RKO (cell line): Measurements from ENCODE around the gene CROCC2.
A peak's percentile ranks its signal among the peaks of the same experiment; 100 is the strongest.

Experiments
- DNase-seq: peaks from one replicate; pipeline ENCODE4 v3.0.0-alpha.2; 2016; ENCODE audit warnings: low spot score

Gene CROCC2

DNA sequence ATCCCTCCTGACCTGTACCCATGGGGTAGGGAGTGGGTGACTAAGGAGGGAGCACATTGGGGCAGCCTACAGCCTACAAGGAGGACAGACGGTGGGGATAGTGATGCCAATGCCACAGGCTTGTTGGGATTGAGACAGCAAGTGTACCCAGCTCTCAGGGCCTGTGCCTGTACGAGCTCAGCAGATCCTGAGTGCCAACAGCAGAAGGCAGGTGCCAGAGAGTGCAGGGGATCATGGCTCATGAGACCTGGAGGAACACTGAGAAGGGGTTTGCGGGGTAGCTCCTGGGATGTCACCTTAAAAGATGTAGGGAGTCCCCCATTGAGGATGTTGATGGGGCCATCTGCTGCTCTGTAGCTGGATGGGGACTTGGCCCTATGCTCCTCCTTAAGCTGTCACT lies 82.0 kb downstream of the CROCC2 start:
- DNase-seq = no peak

DNA sequence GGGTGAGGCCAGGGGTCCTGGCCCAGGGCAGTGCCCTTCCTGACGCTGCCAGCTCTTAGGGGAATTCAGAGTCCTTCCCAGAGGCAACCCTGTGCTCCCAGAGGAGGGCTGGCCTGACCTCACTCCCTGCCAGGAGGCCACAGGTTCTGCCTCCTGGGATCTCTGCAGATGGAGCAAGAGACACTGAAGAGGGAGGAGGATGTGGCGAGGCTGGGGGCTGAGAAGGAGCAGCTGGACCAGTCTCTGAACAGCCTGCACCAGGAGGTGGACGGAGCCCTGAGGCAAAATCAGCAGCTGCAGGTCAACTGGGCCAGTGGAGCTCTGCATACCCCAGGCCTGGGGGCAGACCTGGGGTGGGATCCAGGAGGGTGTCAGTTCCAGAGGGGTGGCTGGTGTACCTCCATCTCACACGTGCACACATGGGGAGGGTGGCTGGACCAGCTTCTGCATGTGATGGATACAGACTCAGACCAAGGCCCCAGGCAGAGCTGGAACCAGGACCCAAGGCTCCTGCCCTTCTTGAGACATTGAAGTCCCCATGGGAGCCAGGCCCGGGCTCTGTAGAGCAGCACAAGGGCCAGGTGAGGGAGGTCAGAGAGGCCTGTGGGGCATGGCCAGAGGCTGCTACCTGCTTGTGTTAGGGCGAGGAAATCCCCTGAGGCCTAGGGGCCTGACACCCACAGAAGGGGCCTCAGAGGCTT lies 82.6 kb downstream of the CROCC2 start:
- DNase-seq = no peak

DNA sequence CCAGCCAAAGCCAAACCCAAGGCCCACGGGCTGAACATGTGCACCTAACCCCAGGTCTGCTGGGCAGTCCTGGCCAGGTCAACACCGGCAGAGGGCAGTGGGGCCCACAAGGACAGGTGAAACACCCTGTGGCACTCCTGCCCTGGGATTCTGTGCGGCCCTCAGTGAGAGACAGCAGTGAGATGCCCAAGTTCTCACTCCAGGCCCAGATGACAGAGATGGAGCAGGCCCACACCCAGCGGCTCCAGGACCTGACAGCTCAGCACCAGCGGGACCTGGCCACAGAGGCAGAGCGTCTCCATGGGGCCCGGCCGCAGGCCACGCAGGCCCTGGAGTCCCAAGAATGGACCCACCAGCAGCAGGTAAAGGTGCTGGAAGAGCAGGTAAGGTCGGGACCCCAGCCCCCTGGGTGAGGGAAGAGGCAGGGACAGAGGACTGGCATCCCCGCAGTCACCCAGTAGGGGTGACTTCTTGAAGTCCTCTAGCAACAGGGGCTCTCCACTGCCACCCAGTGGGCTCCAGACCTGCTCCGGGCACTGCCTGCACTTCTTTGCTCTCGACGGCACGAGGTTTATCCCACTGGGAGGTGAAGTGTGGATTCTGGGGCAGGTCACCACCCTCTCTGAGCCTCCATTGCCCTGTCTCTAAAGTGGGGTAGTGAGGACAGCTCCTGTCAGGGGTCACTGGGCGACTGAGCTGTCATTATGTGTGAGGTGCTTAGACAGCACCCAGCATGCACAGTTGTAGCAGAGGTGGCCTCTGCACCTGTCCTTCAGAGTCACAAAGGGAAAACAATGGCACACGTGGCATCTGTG lies 83.5 kb downstream of the CROCC2 start:
- peak; percentile 72 for DNase-seq

DNA sequence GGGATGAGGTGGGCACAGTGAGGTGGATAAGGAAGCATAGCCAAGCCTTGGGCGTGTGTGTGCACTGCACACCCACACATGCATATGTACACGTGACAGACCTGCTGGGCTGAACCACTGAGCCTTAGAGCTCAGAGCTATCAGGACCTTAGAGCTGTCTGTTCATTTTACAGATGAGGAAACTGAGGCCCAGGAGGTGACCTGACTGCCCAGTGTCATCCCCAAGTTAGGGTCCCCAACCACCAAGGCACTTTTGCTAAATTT lies 84.1 kb downstream of the CROCC2 start:
- DNase-seq = no peak

DNA sequence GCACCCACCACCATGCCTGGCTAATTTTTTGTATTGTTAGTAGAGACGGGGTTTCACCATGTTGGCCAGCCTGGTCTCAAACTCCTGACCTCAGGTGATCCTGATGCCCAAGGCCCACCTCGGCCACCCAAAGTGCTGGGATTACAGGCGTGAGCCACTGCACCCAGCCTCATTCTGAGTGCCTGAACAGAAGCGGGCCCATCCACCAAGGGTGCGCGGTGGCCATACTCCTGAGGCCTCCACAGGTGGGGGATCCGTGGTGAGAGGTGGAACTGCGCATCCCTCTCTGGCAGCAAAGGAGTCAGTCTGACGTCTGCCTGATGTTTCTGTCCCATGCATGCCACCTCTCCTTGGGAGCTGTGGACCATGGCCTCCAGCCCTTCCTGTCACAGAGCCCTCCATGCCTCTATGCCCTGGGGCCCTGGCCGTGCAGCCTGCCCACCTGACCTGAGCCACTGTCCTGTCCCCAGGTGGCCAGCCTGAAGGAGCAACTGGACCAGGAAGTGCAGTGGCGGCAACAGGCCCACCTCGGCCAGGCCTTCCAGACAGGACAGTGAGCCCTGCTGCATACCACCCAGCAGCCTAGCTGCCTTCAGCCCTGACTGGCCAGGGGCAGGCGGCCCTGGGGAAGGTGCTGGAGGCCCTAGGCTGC lies 84.7 kb downstream of the CROCC2 start:
- DNase-seq = no peak

DNA sequence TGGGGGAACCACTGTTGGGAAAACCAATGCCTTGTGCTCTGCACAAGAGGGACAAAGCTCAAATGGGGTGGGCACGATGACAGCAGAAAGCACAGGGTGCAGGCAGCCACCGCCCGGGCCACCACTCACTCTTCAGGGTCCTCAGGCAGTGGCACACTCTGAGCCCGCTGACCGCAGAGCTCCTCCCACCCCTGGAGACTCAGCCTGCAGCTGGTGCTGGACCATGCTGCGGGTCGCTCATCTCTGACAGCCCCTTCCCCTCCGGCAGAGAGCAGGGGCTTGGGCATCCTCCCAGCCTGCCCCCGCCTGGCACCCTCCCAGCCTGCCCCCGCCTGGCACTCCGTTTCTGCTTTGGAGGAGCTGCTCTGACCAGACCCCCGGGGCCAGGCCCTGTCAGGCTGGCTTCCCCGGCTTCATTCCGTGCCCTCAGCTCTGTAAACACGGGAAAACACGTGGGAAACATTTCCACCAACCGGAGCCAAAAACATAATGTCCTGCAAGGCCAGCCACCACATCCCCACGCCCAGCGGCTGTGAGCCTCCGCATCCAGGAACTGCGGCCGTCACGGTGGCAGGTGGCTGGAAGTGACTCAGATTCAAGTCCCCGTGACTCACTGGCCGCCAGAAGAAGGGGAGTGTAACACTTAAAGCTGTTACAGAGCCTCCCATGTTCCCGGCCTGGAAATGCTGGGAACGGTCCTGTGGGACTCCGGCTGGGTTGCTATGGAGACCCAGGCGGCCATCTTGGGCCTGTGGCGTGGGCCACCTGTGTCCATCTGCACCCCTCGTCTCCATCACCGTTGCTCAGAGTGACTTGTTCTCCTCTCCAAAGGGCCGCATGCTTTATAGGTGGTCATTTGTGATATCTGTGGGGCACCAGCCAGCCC lies 85.5 kb downstream of the CROCC2 start:
- peak; percentile 97 for DNase-seq

DNA sequence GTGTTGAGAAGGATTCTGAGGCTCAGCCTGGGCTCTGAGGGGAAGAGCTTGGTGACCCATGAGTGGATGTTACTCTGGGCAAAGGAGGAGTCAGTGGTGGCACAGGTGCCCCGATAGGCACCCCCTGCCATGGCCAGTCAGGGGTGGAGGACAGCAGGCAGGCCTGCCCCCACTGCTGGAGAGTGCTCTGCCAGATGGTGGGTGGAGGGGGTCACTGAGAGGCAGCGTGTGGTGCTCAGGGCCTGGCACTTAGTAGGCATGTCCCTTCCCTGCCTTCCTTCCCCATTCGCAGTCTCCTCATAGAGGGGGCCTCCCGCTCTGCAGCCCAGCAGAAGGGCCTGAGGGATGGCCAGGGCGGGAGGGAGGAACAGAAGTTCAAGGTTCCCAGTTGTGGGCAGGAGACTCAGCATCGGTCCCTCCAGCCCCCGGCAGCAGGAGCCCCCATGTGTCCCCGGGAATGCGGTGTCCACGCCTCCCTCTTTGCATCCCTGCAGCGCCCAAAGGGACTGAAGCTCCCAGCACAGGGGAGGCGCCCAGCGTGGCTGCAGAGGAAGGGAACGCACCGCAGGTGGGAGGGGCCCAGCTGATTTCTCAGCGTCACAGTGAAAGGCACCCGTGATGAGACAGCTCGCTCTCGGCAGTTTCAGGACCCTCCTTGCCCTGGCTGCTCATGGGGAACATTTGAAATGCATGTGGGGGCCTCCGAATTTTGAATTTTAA lies 86.6 kb downstream of the CROCC2 start:
- no peak for DNase-seq

DNA sequence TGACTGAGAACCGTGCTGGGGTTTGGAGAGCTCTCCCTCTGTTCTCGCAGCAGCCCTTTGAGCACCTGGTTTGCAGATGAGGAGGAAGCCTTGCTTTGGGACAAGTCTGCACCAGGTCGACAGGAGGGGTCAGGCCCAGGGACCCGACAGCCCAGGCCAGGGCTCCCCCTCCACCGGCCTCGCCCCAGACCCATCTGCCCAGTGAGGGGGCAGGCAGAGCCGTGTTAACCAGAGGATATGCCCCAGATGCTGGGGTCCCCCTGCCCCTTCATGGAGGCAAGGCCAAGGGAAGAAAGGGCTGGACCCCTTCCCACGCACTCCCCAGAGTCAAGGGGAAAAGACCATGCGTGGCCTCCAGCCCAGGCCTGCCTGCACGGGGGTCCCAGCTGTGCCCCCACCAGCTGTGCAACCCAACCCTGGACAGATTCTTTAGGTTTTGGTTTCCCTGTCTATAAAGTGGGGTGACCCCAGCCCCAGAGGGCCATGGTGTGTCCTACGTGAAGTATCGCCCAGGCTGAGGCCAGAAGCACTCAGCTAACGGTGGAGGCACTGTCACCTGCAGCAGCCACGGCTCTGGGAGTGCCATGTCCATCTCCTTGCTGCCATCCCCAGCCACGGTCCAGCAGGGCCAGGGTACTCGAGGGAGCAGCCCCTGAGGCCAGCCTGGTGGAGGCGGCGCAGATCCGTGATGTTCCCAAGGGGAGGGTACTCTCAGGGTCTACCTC lies 87.5 kb downstream of the CROCC2 start:
- DNase-seq = no peak

DNA sequence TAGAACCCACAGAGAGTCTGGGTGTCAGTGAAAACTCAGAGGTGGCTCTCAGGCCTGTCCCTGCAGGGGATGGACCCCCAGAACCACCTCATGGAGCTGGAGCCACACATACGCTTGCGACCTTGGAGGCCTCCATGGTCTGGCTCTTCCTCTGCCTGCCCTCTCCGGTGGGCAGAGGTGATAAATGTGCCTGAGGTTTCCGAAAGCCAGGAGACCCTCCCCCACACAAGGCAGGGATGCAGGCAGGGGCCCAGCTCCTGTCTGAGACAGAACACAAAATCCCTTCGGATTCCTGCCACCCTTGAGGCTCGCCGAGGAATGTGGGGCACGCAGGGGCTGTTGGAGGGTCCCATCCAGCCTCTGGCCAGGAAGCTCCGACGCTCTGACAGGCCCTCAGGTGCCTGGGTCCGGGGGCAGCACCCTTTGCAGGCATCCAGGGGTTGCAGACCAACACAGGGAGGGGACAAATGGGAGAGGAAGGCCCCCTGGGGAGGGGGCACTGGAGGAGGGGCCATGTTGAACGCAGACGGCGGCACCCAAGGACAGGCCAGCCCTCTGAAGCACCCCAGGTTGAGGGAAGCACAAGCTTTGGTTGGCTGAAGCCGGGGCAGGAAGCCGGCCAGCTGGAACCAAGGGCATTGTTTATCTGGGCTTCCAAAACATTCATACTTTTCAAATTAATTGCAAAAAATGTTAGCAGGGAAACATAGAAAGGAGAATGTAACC lies 88.2 kb downstream of the CROCC2 start:
- DNase-seq = no peak

DNA sequence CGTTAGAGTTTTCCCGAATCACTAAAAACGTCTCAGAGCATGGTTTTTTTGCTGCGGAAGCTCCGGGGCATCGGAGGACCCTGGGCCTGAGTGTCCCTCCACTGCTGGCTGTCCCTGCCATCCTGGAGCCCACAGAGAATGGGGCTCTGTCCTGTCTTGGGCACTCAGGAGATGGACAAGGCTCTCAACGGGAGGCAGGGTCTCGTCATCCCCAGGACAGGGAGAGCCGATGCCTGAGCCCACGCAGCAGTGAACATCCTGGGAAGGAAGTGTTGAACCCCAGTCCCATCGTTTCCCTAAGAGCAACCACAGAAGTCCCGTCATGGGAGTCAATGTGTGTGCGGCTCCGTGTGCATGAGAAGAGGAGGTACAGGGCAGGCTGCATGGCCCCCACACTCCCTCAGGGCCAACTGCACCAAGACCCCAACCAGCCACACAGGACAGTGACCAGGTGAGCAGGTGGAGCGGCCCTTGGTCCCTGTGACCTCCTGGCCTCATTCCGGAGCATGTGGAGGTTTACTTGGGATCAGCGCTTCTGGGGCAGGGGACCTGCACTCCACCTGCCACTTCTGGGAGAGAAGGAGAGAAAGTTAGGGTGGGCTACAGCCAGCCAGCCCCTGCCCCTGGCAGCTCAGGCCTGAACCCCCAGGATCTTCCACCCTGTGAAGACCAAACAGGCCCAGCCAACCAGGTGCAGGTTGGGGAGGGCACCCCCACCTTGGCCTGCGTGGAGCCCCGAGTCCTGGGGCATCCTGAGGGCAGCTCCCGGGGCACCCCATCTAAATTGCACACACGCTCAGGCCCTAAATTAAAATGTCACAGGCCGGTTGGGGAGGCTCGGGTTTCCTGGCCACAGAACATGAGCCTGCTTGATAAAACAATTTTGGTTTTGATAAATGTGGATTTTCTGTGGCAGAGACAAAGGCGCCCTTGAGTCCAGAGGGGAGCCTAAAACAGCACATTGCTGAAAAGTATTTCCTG lies 89.2 kb downstream of the CROCC2 start:
- no peak for DNase-seq

DNA sequence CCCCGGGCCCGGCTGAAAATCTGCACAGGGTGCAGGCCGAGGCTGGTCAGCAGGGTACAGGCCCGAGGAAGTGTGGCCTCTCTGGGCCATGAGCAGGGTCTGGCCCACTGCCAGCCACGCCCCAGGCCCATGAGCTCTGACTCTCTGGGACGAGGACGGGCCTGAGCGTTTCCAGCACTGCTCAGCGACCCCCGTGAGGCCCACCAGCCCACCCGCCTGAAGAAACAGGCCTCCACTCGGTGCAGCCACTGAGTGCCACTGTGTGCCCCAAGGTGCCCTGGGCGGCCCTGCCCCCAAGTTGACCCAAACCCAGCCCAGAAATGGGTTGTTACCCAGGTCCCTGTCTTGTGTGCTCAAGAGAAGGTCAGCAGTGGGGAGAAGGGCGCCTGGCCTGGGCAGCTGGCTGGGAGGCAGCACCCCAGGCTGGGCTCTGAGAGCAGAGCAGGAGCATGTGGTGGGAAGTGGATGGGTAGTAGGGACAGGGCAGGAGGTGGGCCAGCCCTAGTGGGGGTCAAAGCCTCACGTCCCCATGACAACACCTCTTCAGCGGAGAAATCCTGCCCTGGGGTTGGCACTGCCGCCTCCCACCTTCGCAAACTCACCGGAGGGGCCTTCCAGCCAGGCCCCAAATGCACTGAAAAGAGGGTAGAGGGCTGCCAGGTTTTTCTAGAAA lies 90.2 kb downstream of the CROCC2 start:
- DNase-seq = no peak

DNA sequence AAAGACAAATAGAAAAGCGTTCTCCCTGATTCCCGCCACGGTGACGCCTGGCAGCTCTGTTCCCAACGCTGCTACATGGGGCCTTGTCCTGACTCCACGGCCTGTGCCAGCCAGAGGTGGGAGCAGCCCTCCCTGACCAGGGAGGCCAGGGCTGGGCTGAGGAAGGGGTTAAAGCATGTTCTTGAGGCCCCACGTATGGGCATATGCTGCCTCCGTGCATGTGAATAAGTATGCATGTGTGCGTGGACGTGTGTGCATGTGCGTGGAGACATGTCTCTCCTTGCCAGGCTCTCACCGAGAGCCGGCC lies 90.7 kb downstream of the CROCC2 start:
- DNase-seq = no peak

DNA sequence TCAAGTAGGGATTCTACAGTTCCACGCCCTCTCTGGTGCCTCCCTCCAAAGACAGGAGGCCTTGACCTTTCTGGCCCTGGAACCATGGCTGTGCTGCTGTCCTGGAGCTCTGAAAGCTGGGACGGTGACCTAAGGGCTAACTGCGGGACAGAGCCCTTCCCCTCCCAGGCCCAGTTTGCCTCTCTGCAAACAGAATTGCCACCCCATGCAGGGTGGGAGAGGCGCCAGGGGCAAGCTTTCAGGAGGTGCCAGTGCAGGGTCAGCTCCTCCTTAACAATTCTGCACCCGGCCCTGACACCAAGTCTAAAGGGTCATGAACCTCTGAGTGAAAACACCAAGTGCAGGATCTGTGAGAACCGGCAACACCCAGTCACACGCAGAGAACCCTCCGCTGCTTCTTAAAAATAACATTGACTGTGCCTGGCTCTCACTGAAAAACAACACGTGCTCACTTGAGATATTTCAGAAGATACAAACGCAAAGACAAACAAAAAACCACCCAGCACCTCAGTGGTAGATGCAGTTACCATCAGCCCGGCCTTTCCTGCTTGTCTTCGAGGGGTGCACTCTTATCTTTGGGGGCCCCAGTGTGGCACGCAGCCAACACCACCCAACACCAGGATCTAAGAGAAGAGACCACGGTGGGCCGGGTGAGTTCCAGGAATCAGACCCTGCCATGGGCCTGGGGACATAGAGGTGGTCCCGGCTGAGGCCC lies 91.2 kb downstream of the CROCC2 start:
- DNase-seq = no peak

DNA sequence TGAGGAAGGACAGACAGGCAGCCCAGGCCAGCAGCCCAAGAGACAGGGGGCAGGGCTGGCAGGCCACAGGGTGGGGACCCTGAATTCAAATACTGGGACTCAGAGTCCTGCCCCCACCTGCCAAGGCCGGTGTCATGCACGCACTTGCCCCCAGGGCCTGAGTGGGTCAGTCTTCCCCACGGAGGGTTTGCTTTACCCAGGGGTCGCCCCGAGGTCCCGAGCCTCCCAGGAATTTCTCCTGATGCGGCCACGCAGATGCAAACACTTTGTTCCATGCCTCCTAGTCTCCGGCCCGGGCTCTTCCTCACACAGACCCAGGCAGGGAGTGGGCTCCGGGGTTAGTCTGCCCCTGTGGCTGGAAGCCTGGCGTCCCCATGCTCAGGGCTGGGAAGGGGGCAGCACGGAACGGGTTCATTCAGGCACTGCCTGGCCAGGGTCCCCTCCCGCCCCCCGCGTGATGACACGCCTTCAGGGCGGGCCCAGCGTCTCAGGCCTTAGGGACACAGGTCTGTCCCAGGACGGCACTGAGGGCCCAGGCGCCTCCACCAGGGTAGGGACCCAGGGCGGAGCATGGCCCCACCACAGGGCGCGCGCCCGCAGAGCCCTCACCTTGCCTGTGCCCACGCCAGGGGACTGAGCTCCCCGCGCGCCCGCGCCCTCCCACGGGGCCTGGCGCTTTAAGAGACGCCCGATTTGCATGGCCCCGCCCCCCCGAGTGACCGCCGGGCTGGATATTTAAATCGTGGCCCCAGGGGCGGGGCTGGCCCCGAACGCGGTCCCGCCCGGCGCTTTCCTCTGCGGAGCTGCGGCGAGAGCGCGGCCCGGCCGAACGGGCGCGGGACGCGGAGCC lies 91.9 kb downstream of the CROCC2 start, which contains the start of gene SNED1:
SNED1 (plus strand) TSS at position 763 of the 850 bp plus-strand sequence. CDS start 220 bp downstream, outside the sequence.
- DNase-seq = peak; percentile 85

DNA sequence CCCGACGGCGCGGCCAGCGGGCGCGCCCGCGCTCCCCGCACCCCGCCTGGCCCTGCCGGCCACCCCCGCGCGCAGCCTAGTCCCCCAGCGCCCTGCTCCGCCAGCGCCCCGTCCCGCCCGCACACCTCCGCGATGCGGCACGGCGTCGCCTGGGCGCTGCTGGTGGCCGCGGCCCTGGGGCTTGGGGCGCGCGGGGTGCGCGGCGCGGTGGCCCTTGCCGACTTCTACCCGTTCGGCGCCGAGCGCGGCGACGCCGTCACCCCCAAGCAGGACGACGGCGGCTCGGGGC lies 92.5 kb downstream of the CROCC2 start:
- no peak for DNase-seq

DNA sequence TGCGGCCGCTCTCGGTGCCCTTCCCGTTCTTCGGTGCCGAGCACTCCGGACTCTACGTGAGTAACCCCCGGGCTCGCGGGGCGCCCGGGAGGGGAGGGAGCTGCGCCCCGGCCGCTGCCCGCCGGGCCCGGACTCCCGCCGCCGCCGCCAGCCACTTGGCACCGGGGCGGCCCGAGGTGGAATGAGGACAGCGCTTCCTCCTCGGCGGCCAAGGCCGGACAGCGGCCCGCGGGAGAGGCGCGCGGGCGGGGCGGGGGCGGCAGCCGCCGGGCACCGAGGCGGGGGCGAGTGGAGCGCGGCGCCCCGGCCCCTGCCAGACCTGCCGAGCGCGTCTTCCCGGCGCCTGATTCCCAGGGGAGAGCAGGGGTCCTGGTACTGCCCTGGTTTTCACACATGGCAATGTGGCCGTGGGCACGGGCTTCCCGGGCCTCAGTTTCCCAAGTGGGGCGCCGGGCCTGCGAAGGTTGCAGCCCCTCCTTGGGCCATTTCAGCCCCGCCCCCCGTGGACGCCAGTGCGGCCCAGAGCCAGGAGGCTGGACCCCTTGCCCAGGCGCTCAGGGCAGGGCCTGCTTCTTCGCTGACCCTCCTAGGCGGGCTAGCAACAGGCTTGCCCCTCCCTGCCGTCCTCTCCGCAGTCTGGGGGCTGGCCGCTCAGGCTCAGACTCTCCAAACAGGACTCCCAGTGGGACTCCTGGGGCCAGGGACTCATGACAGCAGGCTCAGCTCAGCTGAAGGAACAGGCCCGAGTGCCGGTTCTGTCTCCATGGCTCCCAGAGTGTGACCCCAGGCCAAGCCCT lies 93.1 kb downstream of the CROCC2 start:
- DNase-seq = peak; percentile 11
